Upper lobe of right lung (tissue), 1 donor: ENCODE data around the gene TTC23L. TPM values are rescaled to one million over a fixed set of nuclear protein-coding genes. Genes with fewer than 3 reads are reported as not detected.
A peak's percentile ranks its signal among the peaks of the same experiment; 100 is the strongest.
"Not testable (repeated sequence)": the region's sequence is repeated elsewhere in the genome, so short reads cannot be mapped to it uniquely, and the experiment has no call there.

Experiments
- ATAC-seq: fragments of 200-7000 bp; cut with Tn5 transposase; one replicate; pipeline ENCODE4 v1.9.1; 2020; ENCODE audit warnings: mild to moderate bottlenecking, moderate library complexity
- DNase-seq: peaks from one replicate; pipeline ENCODE4 v3.0.0-alpha.2; 2020
- H3K27ac ChIP-seq: fragments of 200-600 bp; one replicate; pipeline ENCODE4 v1.8.0; 2022
- H3K27me3 ChIP-seq: fragments of 200-600 bp; one replicate; pipeline ENCODE4 v1.8.0; 2022; ENCODE audit warnings: mild to moderate bottlenecking
- H3K36me3 ChIP-seq: fragments of 200-600 bp; one replicate; pipeline ENCODE4 v1.8.0; 2022
- H3K4me1 ChIP-seq: fragments of 200-600 bp; one replicate; pipeline ENCODE4 v1.8.0; 2022
- H3K4me3 ChIP-seq: fragments of 200-600 bp; one replicate; pipeline ENCODE4 v1.8.0; 2022; ENCODE audit warnings: mild to moderate bottlenecking
- H3K9me3 ChIP-seq: fragments of 200-600 bp; one replicate; pipeline ENCODE4 v1.8.0; 2022
- CTCF ChIP-seq: fragments of 200-600 bp; IDR thresholded peaks from one replicate; pipeline ENCODE4 v1.8.0; 2022; ENCODE audit warnings: antibody characterized with exemption
- intact Hi-C: fragments of 100-400 bp; cut with DNase I; formaldehyde crosslinking; loops from one replicate; pipeline ENCODE4 v1.11.0; 2022
- total RNA-seq: library from RNA; stranded (reverse); fragmentation: NEBNext Ultra II Directional; extraction: Animal tissue kit (Norgen Biotek cat#: 25700); gene quantifications from one replicate; pipeline ENCODE4 v1.2.1, GENCODE V29; 2021
- donor health status: DM: no; HTN: yes; CAD: no; lungs with severe emphysema.

The TTC23L gene
- total RNA-seq, 1 donor from 2014 or later: 0.20 TPM

DNA sequence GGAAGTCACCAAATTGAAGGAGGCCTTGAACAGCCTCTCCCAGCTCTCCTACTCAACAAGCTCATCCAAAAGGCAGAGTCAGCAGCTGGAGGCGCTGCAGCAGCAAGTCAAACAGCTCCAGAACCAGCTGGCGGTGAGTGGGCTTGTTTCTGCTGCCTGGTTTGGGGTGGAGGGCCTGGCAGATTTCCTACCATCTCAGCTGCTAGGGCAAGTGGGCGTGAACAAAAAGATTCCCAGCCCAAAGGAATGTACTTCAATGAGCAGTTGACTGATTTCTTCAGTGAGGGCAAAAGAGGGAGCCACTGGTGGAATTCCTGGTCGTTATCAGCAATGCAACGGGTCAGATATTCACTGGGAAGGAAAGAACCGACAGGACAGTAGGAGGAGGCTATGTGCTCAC lies 12.6 kb upstream of the TTC23L start:
- Histone ChIP-seq H3K27ac (no peak overlapping the region), H3K9me3 (no peaks in the 10 kb centered on the region), H3K4me1 (peaks cover 3% of the 10 kb centered on the region), H3K27me3 (no peaks in the 10 kb centered on the region), H3K4me3 (no peak overlapping the region), H3K36me3 (peaks cover 64% of the 10 kb centered on the region)
- intact Hi-C loops: no loop called here
- peak; percentile 46 for ATAC-seq
- TF ChIP-seq CTCF: no peak
- no peak for DNase-seq

- Histone ChIP-seq H3K27ac (no peak overlapping the region), H3K4me3 (no peak overlapping the region), H3K9me3 (no peaks in the 10 kb centered on the region), H3K36me3 (peaks cover 62% of the 10 kb centered on the region), H3K27me3 (no peaks in the 10 kb centered on the region), H3K4me1 (peaks cover 5% of the 10 kb centered on the region)
- ATAC-seq: no peak
- TF ChIP-seq CTCF: no peak
- no peak for DNase-seq
- intact Hi-C loops: no loop called here
These were observed 11.1 kb upstream of the TTC23L start for GRCh38 chr5:34827588-34828506.

- H3K36me3 ChIP-seq: peaks cover 38% of the 10 kb centered on the region
- intact Hi-C loops, H3K4me3 ChIP-seq, H3K27ac ChIP-seq, H3K27me3 ChIP-seq, H3K9me3 ChIP-seq, DNase-seq, ATAC-seq, H3K4me1 ChIP-seq: not testable (repeated sequence)
These were observed 8.1 kb upstream of the TTC23L start for GRCh38 chr5:34830827-34831226.

DNA sequence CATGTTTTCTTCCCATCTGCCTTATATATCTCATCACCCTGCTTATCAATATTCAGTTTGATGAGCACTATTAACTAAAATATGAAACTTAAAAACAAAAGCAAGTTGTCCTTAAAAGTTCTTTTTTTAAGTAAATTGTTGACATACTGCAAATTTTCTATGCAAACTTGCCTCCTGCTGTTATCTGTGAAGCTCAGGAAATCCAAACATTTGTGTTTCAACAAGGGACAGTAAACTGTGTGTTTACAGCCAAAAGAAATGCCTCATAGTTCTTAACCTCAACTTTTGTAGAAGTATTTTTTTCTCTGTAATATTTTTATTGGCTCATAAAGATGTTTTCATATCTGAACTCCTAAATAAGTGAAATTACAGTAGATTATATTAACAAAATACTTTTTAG lies 7.7 kb upstream of the TTC23L start:
- intact Hi-C loops: no loop called here
- H3K9me3 ChIP-seq: no peaks in the 10 kb centered on the region
- TF ChIP-seq CTCF: no peak
- no peaks in the 10 kb centered on the region for H3K27me3 ChIP-seq
- DNase-seq (no peak), ATAC-seq (no peak)
- peaks cover 5% of the 10 kb centered on the region for H3K4me1 ChIP-seq
- no peak overlapping the region for H3K4me3 ChIP-seq
- peaks cover 37% of the 10 kb centered on the region for H3K36me3 ChIP-seq
- no peak overlapping the region for H3K27ac ChIP-seq

GRCh38 chr5:34832568-34832967 lies 6.4 kb upstream of the TTC23L start:
- no peak for TF ChIP-seq CTCF
- Histone ChIP-seq H3K27me3 (no peaks in the 10 kb centered on the region), H3K36me3 (peaks cover 24% of the 10 kb centered on the region), H3K4me1 (peaks cover 5% of the 10 kb centered on the region), H3K27ac (no peak overlapping the region), H3K9me3 (no peaks in the 10 kb centered on the region), H3K4me3 (no peak overlapping the region)
- ATAC-seq (no peak), DNase-seq (no peak)
- intact Hi-C loops: no loop called here

- DNase-seq: no peak
- intact Hi-C loops: no loop called here
- Histone ChIP-seq H3K36me3 (peaks cover 19% of the 10 kb centered on the region), H3K4me3 (no peak overlapping the region), H3K9me3 (no peaks in the 10 kb centered on the region), H3K4me1 (peaks cover 5% of the 10 kb centered on the region), H3K27ac (no peak overlapping the region), H3K27me3 (no peaks in the 10 kb centered on the region)
- no peak for TF ChIP-seq CTCF
- ATAC-seq: no peak
These were observed 5.9 kb upstream of the TTC23L start for GRCh38 chr5:34833090-34833489.
